A172 (cell line): ENCODE measurements around the gene TM7SF3. TPM values are rescaled to one million over a fixed set of nuclear protein-coding genes. Genes with fewer than 3 reads are reported as not detected.

Experiments used
- DNase-seq: peaks from one replicate; pipeline ENCODE4 v3.0.0-alpha.2; 2015; ENCODE audit warnings: low spot score
- total RNA-seq: library from RNA; depleted of rRNA; stranded (reverse); fragments of >200 nt; shearing (Covaris generic); gene quantifications from 2 replicates; pipeline ENCODE4 v1.2.3, GENCODE V29; 2014

The TM7SF3 gene
- total RNA-seq, 1 experiment from 2014 or later: 254 TPM

DNA sequence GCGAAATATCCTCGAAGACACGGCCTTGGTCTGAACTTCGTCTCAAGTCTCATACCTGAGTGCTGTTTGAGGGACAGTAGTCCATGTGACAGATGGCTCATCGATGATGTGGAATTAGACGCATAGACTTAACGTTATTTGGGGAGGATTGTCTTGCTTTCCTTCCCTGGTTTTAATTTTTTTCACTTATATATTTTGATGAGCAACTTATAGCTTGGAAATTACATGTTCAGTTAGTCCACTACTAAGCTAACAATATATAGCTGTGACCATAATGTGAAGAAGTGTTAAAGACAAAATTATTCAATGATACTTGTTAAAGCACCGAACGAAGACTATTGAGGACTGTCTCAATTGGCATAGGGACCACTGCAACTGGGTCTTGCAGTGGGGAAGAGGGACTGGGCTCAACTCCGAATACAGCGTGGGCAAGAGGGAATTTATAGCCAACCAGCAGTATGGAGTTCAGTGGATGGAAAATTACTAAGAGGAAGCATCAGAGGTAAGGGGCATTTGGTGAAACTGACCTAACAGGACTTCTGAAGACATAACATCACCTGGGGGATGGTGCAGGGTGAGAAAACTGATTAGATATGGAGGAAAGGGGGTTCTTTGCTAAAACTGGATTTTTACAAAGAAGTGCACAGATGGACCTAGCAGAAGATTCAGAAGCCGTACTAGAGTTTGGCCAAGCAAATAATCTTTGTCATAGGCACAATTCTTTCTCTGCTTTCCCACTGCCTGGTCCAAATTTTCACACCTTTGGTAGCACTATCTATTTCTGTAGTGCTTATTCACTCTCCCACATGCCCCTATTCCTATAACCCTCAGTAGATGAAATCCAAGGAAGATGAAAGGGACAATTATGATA lies 910 bp upstream of the TM7SF3 start:
- no peak for DNase-seq

DNA sequence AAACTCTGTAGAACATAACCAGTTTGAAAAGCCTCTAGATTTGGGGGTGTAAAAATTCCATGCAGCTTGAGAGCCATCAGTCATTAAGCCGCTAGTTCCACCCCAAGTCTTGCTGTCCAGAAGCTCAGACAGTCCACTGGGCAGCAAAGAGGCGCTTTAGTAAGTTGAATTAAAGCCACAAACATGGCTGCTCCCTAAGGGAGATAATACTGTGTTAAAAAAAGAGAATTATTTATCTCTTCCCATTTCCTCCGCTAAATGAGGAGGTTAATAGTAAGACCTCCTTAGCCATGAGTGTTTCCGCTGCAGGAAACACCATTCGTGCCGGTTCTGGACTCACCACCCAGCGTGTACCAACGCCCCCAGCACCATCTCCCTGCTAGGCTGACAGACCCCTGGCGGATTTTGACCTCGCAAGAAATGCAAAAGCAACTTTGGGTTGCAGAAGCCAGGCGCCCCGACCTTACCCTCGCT lies 536 bp downstream of the TM7SF3 start:
- DNase-seq: peak; percentile 12

- no peak for DNase-seq
These were observed 1.3 kb downstream of the TM7SF3 start for GRCh38 chr12:27012982-27013255.

DNA sequence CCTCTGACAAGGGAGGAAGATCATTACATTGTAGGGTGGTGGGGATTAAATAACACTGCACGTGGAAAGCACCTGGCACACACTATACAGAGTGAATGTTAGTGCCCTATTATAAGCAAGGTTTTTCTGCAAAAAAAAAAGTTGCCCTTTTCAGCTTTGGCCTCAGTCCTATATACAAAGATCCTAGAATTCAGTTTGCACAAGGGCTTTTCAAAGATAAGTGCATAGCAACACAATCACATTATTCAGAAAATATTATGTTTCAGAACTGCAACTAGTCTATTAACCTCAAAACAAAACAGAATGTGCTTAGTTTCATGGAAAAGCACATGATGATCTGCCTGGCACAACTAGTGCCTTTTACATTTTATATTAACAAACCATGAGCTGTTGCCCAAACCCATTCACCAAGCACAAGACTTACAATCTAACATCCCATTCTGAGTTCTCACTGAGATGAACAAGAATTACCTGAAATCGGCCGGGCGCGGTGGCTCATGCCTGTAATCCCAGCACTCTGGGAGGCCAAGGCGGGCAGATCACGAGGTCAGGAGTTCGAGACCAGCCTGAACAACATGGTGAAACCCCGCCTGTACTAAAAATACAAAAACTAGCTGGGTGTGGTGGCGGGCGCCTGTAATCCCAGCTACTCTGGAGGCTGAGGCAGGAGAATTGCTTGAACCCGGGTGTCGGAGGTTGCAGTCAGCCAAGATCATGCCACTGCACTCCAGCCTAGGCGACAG lies 1.8 kb downstream of the TM7SF3 start:
- DNase-seq: no peak

DNA sequence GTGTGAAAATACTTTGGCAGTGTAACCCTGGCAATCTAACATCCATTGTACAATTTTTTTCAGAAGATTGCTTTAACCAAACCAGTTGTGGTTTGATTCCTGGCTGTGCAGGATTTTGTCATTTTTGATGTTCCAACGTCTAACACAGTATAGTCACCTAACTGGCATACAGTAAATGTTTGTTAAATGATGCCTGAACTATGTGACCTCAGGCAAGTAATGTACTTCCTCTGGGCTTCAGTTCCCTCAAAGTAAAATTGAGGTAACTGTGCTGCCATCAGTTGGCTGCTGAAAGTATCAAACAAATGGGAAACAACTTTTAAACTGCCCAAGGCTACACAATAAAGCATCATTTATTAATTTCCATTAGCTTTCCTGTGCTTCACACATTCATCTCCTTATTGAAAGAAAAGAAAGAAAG lies 4.3 kb downstream of the TM7SF3 start:
- DNase-seq: no peak

DNA sequence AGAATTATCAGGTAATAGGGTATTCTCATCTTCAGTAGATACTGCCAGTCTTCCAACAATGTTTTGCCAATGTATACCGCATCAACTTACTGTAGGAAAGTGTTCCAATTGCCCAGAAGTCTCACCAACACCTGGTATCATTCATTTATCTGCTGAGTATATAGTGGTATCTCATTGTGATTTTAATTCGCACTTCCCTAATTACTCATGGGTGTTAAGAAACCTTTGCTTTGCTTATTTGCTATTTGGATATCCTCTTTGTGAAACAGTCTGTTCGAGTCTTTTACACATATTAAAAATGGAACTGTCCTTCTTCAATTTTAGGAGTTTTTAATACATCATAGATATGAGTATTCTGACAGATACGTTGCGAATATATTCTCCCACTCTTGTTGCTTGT lies 6.1 kb downstream of the TM7SF3 start:
- DNase-seq: no peak

DNA sequence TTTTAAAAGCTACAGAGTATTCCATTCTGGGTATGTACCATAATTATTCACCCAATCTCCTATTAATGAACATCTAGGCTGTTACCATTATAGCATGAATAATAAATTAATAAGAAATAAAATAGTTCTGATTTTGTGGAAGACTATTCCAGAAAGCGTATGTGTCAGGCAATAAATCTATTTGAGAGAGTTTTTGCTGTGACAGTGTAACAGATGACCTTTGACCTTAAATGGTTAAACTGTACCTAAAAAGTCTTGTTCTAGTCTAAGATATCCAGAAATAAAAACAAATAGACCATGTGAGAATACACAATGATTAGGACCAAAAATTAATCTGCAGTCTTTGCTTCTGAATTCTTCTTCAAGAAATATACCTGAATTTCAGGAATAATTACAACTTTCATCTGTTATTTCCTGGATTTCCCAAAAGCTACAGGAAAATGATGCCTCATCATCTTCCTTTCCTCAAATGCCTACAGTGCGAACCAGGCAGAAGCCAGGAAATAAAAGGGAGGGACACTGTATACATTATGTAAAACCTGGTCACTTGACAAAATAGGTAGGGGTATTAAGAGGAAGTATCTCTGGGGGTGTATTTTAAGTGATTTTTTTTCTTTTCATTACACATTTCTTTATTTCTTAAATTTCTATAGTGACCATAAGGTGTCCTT lies 7.3 kb downstream of the TM7SF3 start:
- no peak for DNase-seq

- DNase-seq: no peak
These were observed 8.7 kb downstream of the TM7SF3 start for GRCh38 chr12:27005495-27005894.

DNA sequence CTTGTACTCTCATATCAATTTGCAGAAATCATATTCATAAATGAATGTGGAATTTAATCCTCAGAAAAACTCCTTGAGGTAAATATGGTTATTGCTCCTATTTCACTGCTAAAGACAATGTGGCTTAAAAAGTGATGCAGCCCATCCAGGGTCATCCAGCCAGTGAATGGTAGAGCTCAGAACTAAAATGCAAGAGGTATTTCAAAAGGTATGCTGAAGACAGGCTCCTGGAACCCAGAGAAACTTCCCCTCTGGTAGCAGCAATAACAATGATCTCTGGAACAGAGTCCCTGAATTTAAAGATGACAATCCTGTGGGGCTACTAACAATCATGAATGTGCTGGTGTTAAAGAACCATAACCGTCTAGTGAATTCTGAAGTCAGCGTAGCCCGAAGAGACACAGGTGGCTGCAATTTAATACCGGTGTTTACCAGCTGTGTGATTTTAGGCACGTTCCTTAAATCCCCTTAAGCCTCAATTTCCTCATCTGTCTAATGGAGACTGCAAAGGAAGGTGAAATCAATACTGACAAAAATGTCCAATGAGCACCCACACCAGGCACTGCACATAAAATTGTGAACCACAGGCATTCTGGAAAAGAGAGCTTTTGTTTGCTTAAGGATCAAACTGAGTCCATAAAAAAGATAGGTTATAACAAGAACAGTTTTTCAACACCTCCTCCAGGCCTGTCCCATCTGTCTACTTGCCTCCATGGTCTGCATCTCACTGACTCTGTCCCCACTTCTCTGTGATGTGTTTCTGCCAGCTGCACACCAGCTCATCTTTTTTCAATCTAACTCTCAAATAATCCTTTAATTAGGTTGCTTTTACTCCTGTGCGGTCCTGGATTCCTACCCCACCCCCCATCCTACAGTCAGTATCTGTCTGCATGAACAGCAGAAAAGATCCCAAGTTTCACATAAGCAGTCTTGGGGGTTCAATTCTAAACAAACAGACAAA lies 10.5 kb downstream of the TM7SF3 start:
- DNase-seq: no peak

- no peak for DNase-seq
These were observed 12.0 kb downstream of the TM7SF3 start for GRCh38 chr12:27002141-27002540.

DNA sequence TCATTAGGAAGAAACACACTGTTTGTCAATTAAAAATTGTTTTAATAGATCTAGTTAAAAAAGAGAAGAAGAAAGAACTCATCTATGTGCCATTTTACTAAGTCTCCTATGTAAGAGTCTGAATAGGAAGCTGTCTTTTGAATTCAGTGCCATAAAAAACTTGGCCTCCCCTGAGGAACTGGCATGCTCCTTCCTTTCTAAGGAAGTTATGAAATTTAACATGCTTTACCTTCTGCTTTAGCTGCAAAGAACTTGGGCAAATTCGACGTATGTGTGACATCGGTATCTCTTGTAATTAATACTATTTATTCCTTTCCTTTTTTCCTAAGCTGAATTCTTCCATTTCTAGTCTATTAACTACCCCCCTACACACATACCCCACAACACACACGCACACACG lies 12.5 kb downstream of the TM7SF3 start:
- DNase-seq: no peak

DNA sequence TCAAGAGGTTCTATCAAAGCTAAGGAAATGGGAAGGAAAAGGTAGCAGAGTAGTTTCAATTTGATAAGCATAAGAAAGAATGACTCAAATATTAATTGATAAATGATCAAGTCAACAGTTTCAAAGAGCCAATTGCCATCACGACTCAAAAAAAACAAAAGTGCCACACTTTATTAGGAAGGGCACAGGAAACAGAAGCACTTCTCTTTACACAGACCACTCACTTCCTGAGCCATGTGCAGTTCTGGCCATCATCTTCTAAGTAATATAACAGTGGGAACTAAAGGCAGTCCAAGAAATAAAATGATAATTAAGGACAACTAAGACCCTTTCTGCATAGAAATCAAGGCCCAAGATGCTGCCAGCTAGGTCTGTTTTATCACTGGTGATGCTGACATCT lies 13.2 kb downstream of the TM7SF3 start:
- no peak for DNase-seq

- DNase-seq: no peak
These were observed 17.2 kb downstream of the TM7SF3 start for GRCh38 chr12:26997003-26997402.

- no peak for DNase-seq
These were observed 18.5 kb downstream of the TM7SF3 start for GRCh38 chr12:26995706-26996105.

- no peak for DNase-seq
These were observed 20.1 kb downstream of the TM7SF3 start for GRCh38 chr12:26994109-26994508.

DNA sequence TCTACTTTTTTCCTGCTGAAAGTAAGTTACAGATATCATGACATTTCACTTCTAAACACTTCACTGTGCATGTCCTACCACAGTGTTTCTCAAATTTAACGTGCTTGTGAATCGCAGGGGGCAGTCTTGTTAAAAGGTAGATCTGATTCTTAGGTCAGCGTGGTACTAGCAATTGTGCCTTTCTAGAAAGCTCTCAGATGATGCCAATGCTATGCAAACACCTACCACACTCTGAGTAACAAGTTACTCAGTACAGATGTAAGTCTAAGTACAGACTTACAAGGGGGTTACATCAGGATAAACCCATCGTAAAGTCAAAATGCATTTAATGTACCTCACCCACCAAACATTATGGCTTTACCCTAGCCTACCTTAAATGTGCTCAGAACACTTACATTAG lies 22.4 kb downstream of the TM7SF3 start:
- no peak for DNase-seq

- DNase-seq: no peak
These were observed 24.3 kb downstream of the TM7SF3 start for GRCh38 chr12:26989873-26990272.

DNA sequence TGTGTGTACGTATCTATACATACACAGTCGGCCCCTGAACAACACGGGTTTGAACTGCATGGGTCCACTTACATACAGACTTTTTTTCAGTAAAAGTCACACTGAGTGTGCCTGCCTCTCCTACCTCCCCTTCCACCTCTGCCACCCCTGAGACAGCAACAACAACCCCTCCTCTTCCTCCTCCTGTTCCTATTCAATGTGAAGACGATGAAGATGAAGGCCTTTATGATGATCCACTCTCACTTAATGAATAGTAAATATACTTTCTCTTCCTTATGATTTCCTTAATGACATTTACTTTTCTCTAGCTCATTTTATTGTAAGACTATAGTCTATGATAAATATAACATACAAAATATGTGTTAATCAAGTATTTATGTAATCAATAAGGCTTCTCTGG lies 25.5 kb downstream of the TM7SF3 start:
- DNase-seq: no peak

GRCh38 chr12:26987634-26988424 lies 26.4 kb downstream of the TM7SF3 start:
- DNase-seq: peak; percentile 36

- DNase-seq: no peak
These were observed 31.3 kb downstream of the TM7SF3 start for GRCh38 chr12:26982866-26983265.

DNA sequence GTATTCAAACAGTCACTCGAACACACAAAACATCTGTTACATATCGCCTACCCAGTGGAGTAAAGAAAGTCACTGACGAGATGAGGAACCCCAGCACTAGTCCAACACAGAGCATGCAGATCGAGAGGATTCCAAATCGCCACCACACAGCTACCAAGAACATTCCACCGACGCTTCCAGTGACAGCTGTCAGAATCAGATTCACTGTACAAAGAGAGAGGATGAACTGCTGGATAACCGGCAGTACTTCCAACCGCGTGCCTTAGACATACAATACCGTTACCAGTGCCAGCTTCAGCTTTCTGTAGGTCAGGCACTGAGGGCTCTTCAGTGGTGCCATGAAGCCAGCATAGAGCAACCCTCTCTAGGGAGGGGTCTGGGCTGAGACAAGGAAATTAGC lies 34.5 kb downstream of the TM7SF3 start:
- DNase-seq: no peak
